SH-SY5Y (cell line): ENCODE measurements around the gene CTNNAL1.

Source experiments
- GATA2 ChIP-seq: IDR thresholded peaks from 2 replicates; pipeline ENCODE4 v1.6.1; 2011; ENCODE audit warnings: mild to moderate bottlenecking, low read depth, low read length
- GATA3 ChIP-seq: IDR thresholded peaks from 2 replicates; pipeline ENCODE4 v1.6.1; 2011; ENCODE audit warnings: low read depth, mild to moderate bottlenecking, low read length, moderate library complexity

DNA sequence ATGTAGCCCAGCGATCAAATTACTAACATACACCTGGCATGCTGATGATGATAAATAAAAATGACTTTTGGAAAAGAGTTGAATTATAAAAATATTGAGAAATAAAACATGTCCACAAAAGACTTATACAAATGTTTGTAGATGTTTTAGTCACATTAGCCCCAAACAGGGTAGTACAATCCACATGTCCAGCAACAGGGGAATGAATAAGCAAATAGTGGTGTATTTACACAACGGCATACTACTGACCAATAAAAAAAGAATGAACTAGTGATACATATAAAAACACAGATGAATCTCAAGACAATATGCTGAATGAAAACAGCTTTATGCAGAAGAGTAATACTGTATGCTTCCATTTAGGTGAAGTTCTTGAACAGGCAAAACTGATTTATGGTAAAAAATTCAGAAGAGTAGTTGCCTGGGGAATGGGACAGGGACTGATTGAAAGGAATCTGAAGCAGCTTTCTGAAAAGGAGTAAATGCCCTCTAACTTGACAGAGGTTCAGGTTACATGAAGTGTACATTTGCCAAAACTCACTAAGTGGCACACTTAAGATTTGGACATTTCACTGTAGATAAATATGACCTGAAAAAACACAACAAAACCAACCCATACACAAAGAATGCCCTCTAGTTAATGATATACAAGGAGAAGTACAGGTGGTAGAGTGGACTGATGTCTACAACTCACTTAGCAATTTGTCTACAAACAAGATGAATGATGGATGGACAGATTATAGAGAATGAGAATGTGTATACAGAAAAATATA, 115.8 kb downstream of the CTNNAL1 start:
- no peak for TF ChIP-seq GATA2
- TF ChIP-seq GATA3 = no peak
